Esophagus mucosa (tissue), 1 donor: ENCODE results near the gene TLL2. TPM values are rescaled to one million over a fixed set of nuclear protein-coding genes. Genes with fewer than 3 reads are reported as not detected.

Experiments used
- ATAC-seq: fragments of 200-7000 bp; cut with Tn5 transposase; one replicate; pipeline ENCODE4 v1.9.1; 2020
- total RNA-seq: library from RNA; stranded (reverse); gene quantifications from one replicate; pipeline ENCODE4 v1.2.4, GENCODE V29; 2023
- donor health status: DM: yes; HTN: yes; CAD: no.

TLL2 gene
- total RNA-seq, 1 donor from 2014 or later: 0.12 TPM

DNA sequence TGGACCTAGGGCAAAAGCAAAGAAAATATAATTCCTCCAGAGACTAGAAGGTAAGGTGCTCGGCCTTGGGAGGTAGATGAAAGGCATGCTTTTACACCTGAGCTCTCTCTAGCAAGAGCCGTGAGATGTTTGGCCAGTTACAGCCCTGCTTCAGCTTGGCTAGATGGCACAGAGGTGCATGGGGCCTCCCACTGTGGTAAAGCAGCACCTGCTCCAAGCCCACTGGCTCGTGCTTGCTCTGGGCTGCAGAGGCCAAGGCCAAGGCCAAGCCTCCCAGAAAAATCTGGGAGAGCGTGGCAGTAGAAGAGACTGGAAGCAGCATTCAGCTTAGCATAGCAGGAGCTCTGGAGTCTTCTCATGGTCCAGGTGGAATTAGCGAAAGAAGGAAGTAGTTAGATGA is 123.9 kb downstream of the TLL2 start:
- ATAC-seq: no peak

DNA sequence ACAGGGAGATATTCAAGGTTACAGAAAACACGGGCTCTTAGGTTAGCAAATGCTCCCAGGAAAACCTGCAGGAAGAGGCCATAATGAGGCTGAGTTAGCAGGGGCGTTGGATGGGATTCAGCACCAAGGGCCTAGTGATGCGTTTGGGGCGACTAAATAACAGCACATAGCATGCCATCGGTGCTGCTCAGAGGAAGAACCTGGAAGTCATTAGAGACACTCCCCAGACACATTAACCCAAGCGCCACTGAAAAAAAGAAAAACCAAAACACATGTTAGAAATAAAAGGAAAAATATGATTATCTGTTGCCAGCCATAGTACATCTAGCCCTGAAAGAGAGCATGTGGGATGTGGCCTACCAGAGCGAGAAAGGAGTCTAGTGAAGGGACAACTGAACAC is 126.1 kb downstream of the TLL2 start:
- no peak for ATAC-seq

DNA sequence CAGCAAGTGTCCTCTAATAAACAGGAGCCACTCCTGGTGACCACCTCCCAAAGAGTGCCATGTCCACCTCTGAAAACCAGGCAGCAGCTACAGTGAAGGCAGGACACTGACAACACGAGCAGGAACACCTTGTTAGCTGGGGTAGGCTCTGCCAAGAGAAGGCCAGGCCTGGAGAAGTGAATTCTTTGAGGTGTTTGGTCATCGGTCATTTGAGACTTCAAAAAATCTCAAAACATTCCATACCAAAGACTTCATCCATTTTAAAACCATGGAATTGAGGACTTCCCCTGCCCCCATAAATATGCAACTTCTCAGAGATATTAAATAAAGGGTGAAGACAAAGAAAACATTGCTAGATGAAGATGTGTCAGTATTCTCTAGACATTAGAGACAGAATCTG is 126.6 kb downstream of the TLL2 start:
- no peak for ATAC-seq

DNA sequence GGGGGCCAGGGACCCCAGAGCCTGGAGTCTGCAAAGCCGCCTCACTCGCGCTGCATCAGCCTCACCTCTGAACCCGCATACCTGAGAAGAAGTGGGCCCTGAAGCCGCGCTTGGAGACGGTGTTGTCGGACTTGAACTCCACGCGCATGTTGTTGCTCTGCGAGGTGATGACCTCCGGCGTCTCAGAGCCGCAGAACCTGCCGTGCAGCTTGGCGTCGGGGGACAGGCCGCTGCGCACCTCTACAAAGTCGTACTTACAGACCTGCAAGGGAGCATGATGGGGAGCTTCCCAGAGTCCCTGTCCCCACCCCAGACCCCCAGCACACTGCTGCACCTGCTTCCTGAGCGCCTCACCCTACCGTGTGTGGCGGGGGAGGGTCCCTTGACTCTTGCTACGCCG is 129.2 kb downstream of the TLL2 start:
- ATAC-seq: peak; percentile 34

DNA sequence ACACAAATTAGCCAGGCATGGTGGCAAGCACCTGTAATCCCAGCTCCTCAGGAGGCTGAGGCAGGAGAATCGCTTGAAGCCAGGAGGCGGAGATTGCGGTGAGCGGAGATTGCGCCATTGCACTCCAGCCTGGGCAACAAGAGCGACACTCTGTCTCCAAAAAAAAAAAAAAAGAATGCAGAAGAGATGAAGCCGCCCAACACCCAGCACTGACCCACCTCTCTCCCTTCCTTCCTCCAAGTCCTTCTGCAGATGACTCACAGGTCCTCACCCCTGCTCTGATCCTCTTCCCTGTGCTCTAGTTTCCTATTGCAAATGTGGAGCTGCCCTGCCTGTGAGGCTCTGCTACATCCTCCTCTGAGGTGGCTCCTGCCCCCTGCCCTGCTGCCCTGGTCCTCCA is 132.9 kb downstream of the TLL2 start:
- peak; percentile 37 for ATAC-seq

DNA sequence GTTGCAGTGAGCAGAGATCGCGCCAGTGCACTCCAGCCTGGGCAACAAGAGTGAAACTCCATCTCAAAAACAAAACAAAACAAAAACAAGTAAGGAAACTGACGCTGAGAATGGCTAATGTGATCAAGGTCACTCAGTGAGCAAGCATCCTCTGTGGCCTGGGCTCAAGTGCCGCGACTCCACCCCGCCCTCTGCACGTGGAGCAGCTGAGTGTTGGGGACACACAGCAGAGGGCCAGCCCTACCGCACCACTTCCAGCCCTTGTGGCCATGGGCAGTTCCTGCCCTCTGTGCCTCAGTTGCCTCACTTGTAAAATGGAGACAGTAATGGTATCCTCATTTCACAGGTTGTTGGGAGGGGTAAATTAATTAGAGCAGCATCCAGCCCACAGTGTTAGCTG is 134.0 kb downstream of the TLL2 start:
- ATAC-seq: no peak

DNA sequence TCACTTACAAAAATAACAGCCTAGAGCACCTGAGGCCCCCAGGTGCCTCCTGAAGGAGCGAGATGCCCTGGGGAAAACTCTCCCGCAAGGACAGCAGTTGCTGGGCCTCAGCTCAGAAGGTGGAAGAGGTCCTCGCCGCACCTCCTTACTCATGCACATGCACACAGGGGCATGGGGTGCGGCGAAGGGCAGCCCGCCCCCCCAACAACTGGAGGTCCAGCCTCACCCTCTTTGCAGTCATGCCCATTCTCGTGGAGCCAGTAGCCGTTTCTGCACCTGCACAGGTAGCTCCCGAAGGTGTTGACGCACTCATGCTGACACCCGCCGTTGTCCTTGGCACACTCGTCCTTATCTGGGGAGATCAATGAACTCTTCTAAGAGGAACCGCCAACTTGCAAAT is 135.0 kb downstream of the TLL2 start:
- ATAC-seq: no peak

DNA sequence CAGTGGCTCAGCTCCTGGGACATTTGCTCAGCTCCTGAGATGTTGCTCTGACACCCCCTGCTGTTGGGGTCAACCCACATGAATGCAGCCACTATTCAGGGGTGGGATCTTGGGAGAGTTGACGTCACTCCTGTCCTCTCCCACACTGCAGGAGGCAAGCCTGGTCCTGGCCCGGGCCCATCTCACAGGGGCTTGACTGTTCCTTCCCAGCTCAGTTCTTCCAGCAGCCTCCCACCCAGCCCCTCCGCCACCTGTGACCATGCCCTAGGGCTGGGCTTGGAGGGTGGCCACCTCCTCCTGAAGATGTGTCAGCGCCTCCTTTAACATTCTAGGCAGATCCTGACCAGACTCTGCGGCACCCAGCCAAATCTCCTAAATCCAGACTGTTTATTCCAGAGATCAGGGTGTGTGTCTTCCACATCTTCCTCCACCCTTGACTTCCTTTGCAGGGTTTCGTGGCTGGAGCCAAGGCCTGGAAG is 135.9 kb downstream of the TLL2 start:
- peak; percentile 9 for ATAC-seq

DNA sequence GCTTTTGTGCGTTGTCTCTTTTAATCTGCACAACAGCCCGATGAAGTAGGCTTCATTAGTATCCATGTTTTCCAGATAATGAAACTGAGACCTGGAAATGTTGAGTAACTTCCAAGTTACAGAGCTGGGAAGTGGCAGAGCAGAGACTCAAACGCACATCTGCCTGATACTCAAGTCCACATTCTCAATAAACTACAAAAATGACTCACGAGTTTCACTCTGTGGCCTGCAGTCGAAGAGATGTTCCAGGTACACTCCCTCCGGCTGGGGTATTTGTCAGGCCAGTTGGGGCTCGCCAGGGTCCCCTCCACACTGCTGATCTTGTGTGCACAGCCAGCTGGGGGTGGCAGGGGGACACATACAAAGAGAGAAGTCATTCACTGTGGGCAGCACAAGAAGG is 137.2 kb downstream of the TLL2 start:
- no peak for ATAC-seq

DNA sequence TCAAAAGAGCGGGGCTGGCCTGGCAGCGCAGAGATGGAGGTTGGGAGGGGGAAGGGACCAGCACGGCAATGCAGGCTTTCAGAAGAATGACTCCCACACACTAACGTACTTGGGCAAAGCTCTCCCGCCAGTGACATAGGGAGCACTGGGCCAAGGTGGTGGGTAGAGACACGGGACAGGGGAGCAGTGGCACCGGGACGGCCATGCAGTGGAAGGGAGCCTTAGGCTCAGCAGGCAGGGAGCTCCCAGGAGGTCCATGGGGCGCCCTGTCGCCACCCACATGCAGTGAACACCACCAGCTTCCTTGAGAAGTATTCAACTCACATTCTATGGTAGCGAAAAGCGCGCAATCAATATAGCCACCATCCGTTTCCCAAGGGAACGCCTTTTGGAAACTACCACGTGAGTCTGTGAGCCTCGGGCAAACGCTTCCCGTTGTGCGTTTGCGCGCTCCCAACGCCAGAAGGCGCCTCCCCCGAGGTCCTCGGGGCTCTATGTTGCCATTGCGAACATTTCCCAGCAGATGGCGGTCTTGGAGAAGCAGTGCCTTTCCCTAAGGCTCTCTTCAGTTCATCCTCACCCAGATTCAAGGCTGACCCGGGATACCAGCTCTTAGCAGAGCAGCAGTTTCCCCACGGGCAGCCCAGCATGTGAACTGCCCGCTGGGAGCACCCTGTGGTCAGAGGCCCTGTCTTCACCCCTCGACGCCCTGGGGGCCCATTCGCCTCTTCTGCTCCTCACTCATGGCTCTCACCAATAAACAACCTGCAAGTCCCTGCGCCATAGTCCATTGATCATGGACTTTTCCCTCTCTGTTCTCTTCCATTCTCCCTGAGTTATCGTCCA is 138.5 kb downstream of the TLL2 start:
- peak; percentile 89 for ATAC-seq

DNA sequence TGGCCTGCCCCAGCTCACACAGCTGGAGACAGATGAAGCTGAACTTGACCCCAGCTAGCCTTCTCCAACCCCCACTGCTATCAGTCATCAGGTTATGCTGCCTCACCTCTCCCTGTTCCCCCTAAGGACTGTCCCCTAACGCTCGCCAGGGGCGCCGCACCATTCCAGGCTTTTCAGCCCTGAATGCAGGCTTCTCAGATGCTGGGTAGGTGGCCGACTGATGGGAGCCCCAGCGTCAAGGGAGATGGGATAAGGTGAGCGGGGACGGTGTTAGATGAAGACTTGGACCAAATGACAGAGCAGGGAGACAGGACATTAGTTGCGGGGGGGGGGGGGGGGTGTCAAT is 139.1 kb downstream of the TLL2 start:
- no peak for ATAC-seq

DNA sequence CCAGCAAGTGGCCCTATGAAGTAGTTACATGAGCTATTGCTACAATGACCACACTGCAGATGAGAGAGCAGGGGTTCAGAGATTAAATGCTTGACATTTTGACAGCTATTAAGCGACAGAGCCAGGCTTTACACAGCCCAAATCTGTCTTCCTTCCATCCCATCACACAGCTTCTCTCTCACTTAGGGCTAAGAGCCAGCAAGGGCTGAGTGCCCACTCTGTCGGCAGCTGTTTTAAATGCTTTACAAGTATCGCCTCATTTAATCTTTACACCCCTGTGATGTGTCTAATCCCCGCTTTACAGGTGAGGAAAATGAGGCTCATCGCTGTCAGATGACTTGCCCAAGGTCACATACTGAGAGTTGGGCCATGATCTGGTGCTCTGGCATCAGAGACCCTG is 139.7 kb downstream of the TLL2 start:
- no peak for ATAC-seq

DNA sequence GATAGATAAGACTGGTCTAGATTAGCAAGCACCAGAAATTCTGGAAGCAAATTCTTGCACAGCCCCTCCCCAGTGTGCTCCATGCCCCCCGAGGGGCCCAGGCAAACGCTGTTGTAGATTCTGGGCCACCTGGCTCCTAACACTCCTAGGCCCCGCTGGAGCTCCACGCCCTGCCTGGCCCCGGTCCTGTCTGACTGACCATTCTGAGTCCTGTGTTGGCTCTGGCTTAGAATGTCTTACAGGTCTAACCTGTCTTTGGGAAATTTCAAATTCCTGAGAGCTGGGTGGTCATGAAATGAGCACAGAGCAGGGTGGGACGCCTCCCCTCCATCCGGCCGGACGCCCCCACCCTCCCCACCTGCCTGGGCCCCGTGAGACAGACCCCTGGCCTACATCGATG is 142.4 kb downstream of the TLL2 start:
- ATAC-seq: no peak

DNA sequence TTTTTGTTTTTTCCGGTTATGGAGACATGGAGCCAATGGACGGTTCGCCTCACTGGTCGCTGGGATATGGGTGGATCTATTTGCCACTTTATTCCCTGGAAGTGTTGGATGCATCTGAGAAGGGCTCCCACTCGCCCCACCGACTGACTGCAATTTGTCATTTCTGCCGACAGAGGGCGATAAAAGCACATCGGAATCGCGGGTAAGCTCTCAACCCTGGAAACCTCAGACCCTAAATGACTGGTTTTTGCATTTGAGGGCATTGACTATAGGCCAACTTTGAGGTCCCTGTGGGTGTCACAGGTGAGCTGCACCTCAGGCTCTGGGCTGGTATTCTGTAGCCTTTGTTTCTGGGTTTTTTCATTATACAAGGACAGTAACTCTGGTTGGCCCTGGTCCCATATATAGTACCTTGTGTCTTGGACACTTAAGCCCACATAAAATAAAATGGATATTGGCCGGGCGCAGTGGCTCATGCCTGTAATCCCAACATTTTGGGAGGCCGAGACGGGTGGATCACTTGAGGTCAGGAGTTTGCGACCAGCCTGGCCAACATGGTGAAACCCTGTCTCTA is 143.1 kb downstream of the TLL2 start:
- ATAC-seq: no peak

DNA sequence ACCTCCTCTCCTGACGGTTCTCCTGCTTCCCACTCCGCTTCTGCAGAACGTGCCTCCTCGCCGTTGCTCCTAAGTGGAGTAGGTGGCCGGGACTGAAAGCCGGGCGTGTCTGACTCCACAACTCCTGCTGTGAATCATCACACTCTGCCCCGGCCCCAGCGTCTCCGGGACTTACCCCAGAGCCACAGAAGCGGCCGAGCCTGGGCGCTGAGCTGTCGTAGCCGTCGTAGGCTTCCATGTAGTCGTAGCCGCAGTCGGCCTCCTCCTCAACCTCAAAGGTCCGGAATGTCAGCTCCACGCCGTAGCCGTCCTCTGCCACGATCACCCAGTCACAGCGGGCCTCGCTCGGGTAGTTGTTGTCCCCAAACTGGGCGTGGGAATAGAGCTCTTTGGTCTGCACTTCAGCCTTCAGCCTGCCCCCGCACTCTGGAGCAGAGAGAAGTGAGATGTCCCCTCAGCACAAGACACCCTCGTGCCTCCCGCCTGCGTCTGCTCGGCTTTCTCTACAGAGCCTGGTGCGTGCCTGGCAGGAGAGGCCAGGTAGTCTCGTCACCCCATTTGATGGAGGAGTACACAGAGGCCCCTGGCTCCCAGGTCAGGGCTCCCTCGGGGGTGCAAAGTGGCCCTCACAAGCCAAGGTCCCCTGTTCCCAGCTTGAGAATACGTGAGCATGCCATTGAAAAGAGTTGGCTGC is 143.7 kb downstream of the TLL2 start:
- peak; percentile 74 for ATAC-seq

DNA sequence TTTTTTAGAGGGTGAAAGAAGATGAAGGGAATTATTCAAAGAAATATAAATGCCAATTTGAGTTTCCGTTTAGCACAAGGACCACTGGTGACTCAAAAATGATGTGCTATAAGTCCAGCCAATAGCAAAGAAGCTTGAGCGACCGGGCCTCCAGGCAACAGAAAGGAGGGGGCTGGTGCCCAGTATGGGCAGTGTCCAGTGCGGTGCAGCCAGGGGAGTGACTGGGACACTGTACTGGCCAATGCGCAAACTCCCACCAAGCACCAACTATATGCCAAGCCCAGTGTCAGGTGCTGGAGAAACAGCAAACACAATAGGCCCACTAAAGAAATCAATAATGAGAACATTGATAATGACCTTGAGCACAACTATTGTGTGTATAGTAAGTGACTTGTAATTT is 144.8 kb downstream of the TLL2 start:
- ATAC-seq: no peak

DNA sequence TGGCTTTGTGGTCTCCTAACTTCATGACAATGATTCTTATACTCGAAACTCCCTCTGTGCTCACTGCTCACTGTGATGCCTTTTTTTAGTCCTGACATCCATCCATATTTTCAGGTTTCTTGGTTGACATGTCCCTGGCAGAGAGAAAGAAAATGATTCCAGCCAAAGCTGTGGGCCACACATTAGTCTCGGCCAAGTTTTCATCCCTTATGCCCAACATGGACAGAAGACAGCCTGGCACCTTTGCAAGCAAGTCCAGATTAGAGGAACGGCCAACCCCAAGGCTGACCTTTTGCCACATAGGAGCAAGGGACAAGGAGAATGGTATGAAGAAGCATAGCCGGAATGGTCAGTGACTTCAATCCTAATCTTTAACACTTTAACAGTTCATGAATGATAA is 146.3 kb downstream of the TLL2 start:
- no peak for ATAC-seq

DNA sequence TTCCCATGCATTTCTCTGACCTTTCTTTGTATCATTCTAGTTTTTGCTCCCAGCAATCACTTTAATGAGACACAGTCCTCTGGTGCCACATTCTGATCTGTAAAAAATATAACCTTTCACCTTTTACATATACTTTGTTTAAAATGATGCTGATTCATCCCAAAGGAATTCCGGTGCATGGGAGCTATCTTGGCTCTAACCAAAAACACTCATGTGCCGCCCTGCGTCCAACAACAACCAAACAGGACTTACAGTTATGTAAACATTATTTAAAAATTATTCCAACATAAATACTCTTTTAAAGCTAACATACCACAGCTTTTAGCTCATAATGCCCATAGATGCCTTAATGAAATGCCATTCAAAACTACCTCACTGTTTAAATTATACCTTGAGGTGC is 147.2 kb downstream of the TLL2 start:
- no peak for ATAC-seq

DNA sequence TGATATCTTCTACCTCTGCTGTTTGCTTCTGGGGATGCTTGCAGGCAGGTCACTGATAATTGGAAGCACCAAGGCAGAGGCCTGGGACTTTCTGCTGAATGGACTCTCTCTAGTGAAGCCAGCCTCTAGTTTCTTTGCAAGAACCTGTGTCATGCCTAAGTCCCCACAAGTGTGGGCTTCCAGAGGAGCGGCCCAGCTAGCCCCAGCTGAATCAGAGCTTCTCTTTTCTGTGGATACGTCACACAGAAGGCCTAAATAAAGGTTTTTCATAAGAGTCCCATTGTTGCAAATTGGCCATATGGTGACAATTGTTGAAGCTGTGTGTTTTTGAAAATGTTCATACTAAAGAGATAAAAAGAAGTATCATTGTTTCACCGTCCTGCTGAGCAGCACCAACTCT is 148.2 kb downstream of the TLL2 start:
- ATAC-seq: no peak

DNA sequence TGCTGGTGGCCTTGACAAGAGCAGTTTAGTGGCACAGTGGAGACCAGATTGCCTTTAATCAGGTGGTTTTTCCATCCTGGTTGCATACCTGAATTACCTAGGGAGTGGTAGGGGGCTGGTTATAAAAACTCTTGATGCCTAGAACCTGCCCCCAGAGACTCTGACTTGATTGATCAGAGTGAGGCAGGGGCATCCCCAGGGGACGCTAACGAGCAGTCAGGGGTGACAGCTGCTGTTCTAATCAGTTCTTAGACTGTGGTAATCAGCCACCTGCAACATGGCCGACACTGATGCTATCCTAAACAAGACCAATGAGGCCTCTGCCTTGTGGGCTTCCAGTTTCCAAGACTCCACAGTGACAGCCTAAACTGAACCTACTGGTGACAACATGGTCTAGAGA is 153.0 kb downstream of the TLL2 start:
- no peak for ATAC-seq

DNA sequence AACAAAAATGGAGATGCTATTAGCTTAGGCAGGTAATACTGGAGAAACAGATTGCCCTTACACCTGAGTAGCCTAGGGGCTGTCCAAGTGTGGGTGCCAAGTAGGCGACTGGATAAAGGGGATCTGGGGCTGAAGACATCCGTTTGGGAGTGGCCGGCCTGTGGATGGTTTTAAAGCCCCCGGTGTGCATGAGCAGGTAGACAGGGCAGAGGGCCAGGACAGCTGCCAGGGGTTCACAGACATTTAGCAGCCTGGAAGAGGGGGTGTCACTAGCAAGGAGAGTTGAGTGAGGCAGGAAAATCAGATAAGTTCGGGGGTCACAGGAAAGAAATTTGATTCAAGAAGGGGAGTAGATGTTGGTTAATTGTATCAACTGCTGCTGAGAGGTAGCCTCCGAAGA is 153.4 kb downstream of the TLL2 start:
- no peak for ATAC-seq

DNA sequence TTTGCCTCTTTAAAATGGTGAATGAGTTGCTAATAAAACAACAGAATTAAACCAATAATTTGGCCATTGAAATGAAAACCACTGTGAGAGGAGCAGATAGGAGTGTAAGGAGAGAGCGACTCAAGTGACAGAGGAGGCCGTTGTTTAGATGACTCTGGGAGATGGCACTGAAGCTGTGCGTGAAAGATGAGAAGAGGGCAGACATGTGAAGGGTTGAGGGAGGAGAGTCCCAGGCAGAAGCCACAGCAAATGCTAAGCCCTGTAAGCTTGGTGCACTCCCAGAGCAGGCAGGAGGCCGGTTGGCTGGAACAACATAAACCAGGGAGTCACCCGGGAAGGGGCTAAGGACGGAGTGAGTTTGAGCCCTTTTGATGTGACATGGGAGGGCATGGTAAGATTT is 154.1 kb downstream of the TLL2 start:
- no peak for ATAC-seq

DNA sequence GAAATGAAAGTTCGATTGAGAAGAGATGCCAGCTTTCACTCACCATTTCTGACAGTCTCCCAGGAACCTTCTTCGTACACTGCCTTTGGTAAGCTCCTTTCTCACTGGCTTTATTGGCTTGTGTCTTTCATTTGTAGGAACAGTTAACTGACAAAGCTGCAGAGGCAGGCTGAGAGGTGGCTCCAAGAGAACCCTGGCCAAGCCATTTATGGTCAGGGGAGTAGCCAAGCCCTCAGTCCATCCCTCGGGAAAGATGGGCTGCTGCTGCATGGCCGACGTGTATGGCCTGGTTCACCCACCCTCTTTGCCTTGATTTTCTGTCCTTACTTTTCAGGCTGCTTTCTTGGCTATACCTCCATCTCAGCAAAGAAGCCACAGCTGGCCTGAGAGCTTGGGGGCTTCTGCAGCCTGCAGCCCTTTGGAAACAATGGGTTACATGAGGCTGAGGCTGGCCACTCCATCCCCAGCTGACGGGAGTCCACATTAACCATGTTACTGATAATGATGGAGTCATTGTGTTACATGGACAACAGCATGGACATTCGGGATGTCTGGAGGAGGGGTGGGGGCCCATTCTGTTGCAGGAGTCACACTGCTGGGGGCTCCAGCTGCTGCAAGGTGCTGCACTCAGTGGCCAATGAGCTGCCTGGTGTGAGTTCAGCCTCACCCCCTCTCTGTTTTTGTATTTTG is 154.7 kb downstream of the TLL2 start, which contains the start of gene OPALIN:
Gene OPALIN (minus strand): TSS at position 152 of the 690 bp plus-strand sequence. CDS start 106 bp downstream, at position 46.
- no peak for ATAC-seq
